Stimulated activated CD4-positive, alpha-beta T cell treated with anti-CD3 and anti-CD28 coated beads, Interleukin-15, amount 100 ng/mL, for 48 hours (primary cell): Measurements from ENCODE around the gene PPP1R2.
"Not testable (repeated sequence)": the region's sequence is repeated elsewhere in the genome, so short reads cannot be mapped to it uniquely, and the experiment has no call there.

Experiments used
- DNase-seq, 2 donors: peaks; one replicate each; pipeline ENCODE4 v3.0.0-alpha.2; 2020; ENCODE audit warnings: low read depth in 2 of 2

Gene PPP1R2

GRCh38 chr3:195537995-195538394 lies 5.1 kb downstream of the PPP1R2 start:
- DNase-seq = peak; percentile 47 to 50

DNA sequence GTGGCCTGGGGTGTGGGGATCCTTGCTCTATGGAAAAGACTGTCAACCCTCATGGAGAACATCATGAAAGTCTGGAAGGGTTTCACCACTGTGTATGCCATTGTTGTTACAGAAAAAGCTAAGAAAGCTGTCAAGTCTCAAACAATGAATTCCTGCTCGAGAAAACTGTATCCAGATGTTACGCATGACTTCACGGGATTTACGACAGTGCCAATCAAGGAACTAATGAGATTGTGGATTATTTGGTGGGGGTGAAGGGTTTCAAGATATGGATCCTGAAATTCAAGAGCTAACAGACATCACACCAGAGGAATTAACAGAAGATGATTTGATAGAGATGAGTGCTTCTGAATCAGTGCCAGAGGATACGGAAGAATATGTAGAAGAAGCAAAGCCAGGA lies 7.8 kb downstream of the PPP1R2 start:
- no peak for DNase-seq

DNA sequence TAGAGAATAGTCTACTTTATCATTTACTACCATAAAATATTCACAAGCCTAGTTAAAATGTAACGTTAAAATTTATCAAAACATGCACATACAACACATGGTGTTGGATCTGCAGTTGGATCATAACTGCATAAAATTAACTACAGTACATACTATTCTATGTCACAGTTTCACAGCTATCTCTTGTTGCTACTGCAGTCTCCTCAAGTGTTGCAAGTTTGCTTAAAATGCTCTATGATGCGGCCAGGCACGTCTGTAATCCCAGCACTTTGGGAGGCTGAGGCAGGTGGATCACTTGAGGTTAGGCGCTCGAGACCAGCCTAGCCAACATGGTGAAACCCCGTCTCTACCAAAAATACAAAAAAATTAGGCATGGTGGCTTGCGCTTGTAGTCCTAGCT lies 10.3 kb downstream of the PPP1R2 start:
- no peak for DNase-seq

DNA sequence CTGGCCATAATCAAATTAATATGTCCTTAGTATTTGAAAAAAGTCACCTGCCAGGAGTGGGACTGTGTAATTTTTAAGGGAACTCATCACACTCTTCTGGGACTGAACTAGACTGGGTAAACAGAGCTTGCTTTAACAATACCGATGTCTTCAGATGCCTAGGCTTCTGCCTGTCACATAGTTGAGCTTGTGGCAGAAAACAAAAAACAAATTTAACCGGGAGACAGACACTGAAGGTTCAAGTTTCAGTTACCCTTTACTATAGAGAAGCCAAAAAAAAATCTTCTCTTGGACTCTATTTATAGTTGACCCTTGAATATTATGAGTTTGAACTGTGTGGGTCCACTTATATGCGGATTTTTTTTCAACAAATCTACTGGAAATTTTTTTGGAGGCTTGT lies 10.8 kb downstream of the PPP1R2 start:
- DNase-seq = no peak

DNA sequence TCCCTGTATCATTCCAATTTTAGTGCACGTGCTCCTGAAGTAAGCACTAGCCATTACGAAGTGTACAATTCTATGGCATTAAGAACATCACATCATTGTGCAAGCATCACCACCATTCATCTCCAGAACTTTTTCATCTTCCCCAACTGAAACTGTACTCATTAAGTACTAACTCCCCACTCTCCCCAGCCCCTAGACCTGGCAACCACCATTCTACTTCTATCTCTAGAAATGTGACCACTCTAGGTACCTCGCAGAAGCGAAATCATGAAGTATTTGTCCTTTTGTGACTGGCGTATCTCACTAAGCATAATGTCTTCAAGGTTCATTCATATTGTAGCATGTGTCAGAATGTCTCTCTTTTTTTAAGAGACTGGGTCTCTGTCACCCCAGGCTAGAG lies 11.4 kb downstream of the PPP1R2 start:
- no peak for DNase-seq

GRCh38 chr3:195526492-195526891 lies 16.6 kb downstream of the PPP1R2 start:
- DNase-seq = no peak

- peak in 1 of 2 donors; percentile 23 for DNase-seq
Measured at GRCh38 chr3:195524171-195524896, 18.8 kb downstream of the PPP1R2 start.

- no peak for DNase-seq
Measured at GRCh38 chr3:195522254-195523023, 20.7 kb downstream of the PPP1R2 start.

DNA sequence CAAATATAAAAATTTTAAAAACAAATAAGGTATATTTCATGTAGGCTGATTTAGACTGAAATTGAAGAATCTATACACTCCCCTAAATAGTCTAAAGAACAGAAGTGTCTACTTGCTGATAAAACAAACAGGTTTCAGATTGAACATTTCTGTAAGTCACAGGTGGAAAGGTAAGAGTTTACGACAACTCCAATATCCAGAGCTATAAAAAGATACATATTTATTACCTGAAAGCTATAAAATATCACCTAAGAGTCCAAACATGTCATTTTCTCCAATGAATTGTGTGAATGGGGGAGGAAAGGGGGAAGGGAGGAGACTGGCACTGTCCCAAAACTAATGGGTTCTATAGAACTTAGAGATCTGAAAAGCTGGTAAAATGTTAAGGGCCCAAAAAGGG lies 26.1 kb downstream of the PPP1R2 start:
- no peak for DNase-seq

DNA sequence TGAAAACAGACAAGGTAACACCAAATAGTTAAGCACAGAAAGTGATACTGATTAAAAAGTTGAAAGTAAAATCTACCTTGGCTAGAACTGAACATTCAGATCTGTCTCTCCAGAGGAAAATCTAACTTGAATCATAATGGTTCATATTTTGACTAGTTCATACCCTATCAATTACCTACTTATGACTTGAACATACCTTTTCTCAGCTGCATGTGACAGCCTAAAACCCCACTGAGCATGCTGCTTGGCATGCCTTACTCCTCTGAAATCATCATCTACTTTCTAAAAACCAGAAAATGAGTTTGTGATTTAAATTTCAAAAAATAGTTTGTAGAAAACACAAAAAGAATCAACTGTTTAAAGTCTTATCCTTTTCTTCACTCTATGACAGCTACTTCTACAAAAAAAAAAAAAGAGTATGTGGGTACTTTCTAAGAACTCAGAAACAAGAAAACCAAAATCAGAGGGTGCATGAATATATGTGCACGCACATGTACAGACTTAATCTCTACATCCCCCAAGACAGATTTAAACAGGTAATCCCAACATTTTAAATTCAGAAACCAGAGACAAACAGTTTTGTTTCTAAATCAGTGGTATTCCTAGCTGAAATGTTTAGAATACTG lies 28.4 kb downstream of the PPP1R2 start:
- not testable (repeated sequence) for DNase-seq

DNA sequence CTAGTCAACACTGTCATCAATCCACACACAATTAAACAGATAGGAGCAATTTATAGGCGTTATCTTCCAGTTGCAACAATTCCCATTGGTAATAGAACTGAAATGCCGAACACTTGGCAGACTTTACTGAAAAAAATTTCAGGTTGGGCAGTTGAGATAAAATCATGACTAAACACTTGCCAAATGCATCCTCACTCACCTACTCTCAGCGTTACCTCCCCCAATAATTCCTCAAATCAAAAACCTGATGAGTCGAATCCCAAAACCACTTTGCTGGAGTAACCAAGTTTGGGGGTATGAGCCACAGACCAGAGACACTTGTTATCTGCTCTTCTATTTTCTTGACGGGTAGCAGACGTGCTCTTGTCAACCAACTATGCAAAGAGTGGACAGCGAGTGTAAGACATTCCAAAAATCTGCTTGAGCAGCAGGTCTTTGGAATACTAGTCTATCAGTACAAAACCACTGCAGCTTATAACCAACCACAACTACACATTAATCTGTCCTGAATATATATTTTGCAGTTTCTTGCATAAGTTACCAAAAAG lies 30.3 kb downstream of the PPP1R2 start:
- DNase-seq = no peak

GRCh38 chr3:195511136-195511535 lies 32.0 kb downstream of the PPP1R2 start:
- DNase-seq = no peak

DNA sequence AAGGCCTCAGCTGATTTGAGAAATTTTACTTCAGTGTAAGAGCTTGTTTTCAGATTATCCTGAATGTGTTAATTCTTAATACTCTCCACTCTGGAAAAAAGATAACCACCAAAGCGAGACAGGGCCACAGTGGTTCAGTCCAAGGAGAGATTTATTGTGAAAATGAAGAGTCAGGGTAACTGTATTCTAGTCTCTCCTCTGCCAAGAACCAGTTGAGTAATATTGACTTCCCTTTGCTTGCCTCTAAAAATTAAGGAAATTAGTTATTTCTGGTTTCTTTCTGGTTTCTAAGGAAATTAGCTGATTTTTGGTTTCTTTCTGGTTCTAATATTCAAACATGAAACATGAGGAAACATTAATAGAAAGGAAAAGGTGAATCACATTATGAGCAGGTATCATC lies 34.9 kb downstream of the PPP1R2 start:
- no peak for DNase-seq

GRCh38 chr3:195475614-195476013 lies 67.5 kb downstream of the PPP1R2 start:
- DNase-seq = no peak

DNA sequence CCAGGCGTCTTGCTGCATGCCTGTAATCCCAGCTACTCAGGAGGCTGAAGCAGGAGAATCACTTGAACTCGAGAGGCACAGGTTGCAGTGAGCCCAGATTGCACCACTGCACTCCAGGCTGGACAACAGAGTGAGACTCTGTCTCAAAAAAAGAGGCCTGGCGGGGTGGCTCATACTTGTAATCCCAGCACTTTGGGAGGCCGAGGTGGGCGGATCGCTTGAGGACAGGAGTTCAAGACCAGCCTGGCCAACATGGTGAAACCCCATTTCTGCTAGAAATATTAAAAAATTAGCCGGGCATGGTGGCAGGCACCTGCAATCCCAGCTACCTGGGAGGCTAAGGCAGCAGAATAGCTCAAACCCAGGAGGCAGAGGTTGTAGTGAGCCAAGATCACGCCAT lies 68.0 kb downstream of the PPP1R2 start:
- not testable (repeated sequence) for DNase-seq

DNA sequence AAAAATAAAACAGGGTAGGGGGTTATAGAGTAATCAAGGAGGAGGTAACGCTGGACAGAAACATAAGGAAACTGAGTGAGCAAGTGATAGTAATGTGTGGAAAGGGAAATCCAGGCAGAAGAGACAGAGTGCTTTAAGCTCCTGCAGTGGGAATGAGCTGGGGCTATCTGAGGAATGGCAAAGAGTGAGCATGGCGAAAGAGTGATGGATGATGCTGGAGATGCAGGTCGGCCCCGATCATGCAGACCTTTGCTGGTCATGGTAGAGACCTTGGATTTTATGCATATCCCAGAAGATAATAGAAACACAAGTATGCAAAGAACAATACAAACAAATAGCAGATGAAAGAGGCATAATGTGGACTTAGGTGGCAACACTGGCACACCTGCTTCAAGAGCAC lies 74.3 kb downstream of the PPP1R2 start:
- no peak for DNase-seq

- no peak for DNase-seq
Measured at GRCh38 chr3:195468391-195468776, 74.7 kb downstream of the PPP1R2 start.

- no peak for DNase-seq
Measured at GRCh38 chr3:195467641-195468390, 75.3 kb downstream of the PPP1R2 start.

DNA sequence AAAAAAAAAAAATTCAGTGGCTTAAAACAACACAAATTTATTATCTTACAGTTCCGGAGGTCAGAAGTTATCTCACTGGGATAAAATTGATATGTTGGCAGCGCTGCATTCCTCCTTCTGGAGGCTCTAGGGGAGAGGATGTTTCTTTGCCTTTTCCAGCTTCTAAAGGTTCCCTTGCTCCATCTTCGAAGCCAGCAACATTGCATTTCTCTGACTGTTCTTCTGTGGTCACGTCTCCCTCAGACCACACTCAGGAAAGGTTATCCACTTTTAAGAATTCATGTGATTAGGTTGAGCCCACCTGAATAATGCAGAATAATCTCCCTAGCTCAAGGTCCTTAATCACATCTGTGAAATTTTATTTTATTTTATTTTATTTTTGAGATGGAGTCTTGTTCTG lies 76.9 kb downstream of the PPP1R2 start:
- DNase-seq = no peak
